Cardiac fibroblast (primary cell): Measurements from ENCODE around the gene ATAD2B.
A peak's percentile ranks its signal among the peaks of the same experiment; 100 is the strongest.

Source experiments
- DNase-seq, 2 donors: peaks; one replicate each; pipeline versions ENCODE4 v3.0.0 to v3.0.0-alpha.2; 2010; ENCODE audit warnings: low read depth in 2 of 2
- H3K4me3 ChIP-seq, 2 donors: replicated peaks in 1 of 2; 1 replicate in 1 of 2; 2 replicates in 1 of 2; pipeline ENCODE4 v1.5.1; 2011; ENCODE audit warnings: low read depth in 2 of 2, low read length in 2 of 2, mild to moderate bottlenecking in 2 of 2, moderate library complexity in 1 of 2
- TF ChIP-seq, protein P1 (sequence below): IDR thresholded peaks from one replicate; pipeline ENCODE4 v1.5.1; 2011; ENCODE audit warnings: low read depth, mild to moderate bottlenecking, low read length, inconsistent platforms

The ATAD2B gene

DNA sequence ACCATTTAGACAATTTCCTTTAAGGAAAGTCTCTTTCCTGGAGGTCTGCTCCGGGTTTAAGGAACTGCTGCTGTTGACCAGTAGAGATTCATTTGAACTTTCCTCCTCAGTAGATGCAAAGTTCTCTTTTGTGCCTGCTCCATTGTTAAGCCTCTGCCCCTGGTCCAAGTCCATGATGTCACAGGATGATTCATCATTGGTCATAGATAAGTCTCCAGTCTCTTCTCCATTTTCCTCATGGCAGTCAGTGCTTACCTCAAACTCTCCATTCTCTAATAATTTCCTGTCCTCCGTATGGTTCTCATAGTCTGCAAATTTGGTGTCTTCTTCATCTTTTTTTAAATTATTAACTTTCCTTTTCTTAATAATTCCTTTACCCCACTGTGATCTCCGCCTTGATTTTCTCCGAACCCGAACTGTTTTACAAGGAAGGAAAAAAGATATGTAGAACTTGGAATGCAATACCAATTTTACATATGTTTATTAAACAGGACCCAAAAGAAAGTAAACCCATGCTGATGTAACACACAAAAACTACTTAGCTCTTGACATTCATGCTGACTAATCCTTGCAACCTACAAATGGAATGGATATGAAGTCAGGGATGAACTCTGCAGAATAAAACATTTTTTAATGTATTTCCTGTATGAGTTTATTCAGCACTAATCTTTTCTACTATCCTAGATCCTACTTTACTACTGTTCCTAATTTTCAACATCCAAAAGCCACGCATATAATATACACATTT is 169.1 kb downstream of the ATAD2B start:
- no peak overlapping the region for H3K4me3 ChIP-seq
- peak; percentile 76 to 95 for DNase-seq
- TF ChIP-seq, protein P1, sequence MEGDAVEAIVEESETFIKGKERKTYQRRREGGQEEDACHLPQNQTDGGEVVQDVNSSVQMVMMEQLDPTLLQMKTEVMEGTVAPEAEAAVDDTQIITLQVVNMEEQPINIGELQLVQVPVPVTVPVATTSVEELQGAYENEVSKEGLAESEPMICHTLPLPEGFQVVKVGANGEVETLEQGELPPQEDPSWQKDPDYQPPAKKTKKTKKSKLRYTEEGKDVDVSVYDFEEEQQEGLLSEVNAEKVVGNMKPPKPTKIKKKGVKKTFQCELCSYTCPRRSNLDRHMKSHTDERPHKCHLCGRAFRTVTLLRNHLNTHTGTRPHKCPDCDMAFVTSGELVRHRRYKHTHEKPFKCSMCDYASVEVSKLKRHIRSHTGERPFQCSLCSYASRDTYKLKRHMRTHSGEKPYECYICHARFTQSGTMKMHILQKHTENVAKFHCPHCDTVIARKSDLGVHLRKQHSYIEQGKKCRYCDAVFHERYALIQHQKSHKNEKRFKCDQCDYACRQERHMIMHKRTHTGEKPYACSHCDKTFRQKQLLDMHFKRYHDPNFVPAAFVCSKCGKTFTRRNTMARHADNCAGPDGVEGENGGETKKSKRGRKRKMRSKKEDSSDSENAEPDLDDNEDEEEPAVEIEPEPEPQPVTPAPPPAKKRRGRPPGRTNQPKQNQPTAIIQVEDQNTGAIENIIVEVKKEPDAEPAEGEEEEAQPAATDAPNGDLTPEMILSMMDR: no peak

DNA sequence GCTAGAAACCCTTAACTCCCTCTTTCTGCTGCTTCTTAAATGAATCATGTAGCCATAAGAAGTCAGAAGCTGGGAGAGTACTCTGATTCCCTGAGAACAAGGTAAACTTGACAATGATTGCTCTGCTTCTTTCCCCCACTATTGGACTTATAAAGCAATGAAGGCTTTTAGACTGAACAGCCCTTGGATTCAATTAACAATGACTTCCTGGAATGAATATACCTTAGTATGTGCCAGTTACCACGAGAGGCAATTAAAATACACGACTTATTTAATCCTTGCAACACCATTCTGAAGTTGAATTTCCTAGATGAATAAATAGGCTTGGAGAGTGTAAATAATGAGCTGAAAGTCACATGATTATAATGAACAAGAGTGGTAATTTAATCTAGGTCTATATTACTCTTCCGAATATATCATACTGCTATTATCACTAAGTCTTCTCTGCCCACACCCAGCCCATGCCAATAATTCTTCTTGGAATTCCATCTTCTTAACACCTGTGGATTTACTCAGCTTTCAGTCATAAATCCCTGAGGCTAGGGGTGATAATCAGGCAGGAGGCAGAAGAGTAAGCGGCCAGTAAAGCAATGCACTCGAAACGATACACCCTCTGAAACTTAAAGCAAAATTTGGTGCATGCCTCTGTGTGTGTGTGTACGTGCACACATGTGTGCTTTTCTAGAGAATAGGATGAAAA is 170.2 kb downstream of the ATAD2B start:
- no peak overlapping the region for H3K4me3 ChIP-seq
- TF ChIP-seq, protein P1: no peak
- no peak for DNase-seq

DNA sequence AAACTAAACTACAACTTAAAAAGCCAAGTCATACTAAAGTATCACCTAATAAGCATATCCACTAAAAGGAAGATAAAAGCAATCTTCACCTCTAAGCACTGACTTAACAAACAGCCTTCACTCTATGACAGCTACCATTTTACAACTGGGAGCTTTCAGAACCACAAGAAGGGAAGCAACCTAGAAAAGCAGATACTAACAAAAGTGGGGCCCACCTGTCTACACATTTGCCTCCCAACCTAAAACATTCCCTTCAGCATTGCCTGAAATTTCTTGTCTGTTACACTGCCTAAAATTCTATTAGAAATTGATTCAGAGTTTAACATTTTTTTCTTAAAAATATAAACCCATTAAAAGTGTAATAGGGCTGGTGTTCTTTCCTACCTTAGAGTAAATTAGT is 172.0 kb downstream of the ATAD2B start:
- no peak overlapping the region for H3K4me3 ChIP-seq
- TF ChIP-seq, protein P1: no peak
- no peak for DNase-seq

DNA sequence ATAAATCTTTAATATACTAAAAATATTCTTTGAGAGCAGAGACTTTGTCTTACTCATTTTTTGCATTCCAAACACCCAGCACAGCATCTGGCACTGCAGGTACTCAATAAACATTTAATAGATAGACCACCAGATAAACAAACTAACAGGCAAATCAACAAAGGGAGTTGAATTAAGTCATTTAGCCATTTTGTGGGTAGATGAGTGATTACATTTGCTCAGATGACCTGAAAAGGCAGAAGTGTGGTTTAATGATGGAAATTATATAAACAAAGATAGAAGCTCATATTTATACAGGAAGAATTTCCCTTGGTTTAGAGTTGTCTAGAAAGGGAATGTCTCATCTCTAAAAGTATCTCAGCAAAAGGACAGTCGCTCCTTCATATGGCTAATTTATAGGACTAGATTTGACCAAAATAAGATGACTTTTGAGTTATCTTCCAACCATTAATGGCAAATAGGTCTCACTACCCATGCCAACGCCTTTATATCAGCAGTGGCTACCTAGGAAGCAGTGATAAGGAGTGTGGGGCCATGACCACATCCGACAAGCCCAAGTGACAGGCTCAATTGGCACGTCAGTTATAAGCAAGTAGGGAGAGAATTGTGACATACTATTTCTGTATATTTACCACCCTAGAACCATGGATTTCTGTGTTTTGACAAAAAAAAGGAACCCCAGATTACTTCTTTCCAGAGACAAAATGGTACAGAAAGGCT is 173.5 kb downstream of the ATAD2B start:
- no peak overlapping the region for H3K4me3 ChIP-seq
- TF ChIP-seq, protein P1: no peak
- DNase-seq: no peak

DNA sequence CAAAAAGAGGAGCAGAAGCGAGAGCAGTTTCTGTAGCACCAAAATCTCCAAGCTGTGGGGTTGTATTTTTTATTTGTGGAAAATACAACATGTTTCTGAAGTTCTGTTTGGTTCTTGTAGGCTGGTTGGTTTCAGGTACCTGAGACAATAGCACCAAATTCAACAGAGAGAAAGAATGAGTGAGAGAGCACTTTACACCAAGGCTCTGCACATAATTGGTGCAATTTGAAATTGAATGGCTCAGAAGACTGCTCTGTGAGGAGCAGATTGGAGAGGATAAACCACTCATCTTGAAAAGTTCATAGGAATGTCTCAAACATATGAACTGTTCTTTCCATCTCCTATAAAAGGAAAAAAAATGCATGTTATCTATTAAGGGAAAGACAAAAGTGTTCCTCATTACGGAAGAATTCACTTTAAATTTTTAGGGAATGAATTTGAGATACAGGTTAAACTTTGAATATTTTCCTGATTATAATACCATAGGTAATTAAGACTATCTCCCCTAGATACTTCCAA is 175.1 kb downstream of the ATAD2B start:
- no peak for DNase-seq
- TF ChIP-seq, protein P1: no peak
- H3K4me3 ChIP-seq: no peak overlapping the region

DNA sequence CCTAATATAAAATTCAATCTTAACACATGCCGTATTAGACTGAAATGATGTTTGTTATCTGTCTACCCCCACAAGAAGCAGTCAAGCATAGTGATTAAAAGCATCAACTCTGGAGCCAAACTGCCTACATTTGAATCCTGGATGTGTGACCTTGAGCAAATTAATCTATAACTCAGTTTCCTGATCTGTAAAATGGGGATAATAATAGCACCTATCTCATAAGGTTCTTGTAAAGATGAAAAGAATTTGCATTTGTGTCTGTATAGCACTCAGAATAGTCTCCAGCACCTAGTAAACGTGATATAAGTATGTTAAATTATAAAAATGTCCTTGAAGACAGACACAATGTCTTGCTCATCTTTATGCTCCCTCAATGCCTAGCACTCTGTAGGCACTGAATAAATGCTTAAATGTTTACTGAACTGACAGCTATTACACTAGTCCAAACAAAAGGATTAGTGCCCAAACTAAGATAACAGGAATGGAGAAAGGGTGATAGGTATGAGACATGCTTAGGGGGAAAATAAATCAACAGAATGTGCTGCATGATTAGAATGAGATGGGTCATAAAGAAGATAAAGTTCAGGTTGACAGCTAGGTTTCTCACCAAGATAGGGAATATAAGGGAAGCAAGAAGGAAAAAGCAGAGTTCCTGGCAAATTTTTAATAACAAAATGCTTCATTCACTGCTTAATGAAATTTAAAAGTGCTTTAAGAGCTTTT is 180.6 kb downstream of the ATAD2B start:
- no peak for DNase-seq
- no peak overlapping the region for H3K4me3 ChIP-seq
- TF ChIP-seq, protein P1: no peak
